ENCODE results near the gene TP53.

- no peak for TF ChIP-seq CTCF (IDR thresholded peaks at IDR 0.05)
- no peak for TF ChIP-seq POLR2A (IDR thresholded peaks at IDR 0.05)
- no peak for TF ChIP-seq POLR2AphosphoS5 (IDR thresholded peaks at IDR 0.05)
Observed at GRCh38 chr17:7704601-7705268, 17.4 kb upstream of the TP53 start, which contains the start of gene EFNB3.
